HG03521 (cell line): ENCODE results near the gene CLIP4.
"Not testable (repeated sequence)": the region's sequence is repeated elsewhere in the genome, so short reads cannot be mapped to it uniquely, and the experiment has no call there.

Experiments used
- ATAC-seq: cut with Tn5 transposase; IDR thresholded peaks from one replicate; pipeline ENCODE4 v1.9.1; 2021; ENCODE audit warnings: mild to moderate bottlenecking, moderate library complexity; ENCODE audit not compliant: unreplicated experiment

Gene CLIP4, protein sequence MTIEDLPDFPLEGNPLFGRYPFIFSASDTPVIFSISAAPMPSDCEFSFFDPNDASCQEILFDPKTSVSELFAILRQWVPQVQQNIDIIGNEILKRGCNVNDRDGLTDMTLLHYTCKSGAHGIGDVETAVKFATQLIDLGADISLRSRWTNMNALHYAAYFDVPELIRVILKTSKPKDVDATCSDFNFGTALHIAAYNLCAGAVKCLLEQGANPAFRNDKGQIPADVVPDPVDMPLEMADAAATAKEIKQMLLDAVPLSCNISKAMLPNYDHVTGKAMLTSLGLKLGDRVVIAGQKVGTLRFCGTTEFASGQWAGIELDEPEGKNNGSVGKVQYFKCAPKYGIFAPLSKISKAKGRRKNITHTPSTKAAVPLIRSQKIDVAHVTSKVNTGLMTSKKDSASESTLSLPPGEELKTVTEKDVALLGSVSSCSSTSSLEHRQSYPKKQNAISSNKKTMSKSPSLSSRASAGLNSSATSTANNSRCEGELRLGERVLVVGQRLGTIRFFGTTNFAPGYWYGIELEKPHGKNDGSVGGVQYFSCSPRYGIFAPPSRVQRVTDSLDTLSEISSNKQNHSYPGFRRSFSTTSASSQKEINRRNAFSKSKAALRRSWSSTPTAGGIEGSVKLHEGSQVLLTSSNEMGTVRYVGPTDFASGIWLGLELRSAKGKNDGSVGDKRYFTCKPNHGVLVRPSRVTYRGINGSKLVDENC

DNA sequence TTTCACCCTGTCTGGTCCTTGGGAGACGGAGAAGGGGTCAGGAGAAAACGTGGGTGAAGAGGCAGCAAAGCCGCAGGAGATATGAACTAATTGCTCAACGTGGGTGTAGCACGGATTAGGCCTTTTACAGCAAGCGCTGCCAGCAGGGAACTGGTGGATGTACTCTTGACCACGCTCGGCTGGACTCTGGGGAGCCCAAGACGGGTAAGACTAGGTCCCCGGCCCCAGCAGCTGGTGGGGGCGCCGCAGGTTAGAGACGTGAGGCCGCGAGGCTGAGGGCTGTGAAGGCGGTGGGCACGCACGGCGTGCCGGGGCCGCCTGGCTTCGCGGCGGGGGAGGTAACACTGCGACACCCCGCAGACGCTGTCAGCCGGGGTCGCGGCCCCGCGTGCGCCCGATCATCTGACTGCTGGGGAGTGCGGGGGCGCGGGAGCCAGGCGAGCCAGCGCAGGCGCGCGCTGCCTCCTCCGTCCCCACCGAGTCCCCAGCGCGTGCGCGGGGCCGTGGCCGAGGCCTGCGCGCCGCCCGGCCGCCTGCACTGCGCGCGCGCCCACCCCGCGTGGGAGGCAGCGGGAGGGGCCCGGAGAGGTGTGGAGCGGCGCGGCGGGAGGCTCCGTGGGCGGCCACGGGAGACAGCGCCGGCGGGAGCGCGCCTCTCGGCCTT, at the start of gene CLIP4:
Gene CLIP4 (plus strand): TSS at position 470 of the 664 bp plus-strand sequence. CDS start 5,974 bp downstream, outside the sequence.
- peak; percentile 50 for ATAC-seq

DNA sequence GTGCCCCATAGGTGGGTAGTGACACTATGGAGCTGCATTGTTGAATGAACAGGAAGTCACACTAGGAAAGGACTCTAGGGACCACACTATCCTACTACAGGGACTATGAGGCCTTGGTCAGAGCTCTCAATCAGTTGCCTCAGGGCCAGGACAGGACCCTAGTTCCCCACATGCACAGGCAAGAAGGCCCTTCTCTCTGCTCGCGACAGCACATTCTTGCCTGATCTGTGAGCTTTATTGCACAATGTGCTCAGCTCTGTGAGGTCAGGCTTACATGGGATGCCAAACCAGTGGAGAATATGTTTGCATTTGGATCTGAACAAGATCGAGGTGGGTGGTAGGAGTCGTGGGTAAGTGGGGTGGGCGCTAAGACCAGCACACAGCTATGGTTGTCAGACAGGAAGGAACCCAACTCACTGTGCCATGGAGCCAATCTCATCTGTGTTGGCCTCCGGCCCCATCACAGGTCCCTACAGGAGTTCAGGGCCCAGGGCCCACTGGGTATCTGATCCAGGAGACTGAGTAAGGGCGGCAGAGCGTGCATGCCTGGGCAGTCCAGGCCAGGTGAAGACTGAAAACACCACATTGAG, 48.8 kb upstream of the CLIP4 start:
- no peak for ATAC-seq

DNA sequence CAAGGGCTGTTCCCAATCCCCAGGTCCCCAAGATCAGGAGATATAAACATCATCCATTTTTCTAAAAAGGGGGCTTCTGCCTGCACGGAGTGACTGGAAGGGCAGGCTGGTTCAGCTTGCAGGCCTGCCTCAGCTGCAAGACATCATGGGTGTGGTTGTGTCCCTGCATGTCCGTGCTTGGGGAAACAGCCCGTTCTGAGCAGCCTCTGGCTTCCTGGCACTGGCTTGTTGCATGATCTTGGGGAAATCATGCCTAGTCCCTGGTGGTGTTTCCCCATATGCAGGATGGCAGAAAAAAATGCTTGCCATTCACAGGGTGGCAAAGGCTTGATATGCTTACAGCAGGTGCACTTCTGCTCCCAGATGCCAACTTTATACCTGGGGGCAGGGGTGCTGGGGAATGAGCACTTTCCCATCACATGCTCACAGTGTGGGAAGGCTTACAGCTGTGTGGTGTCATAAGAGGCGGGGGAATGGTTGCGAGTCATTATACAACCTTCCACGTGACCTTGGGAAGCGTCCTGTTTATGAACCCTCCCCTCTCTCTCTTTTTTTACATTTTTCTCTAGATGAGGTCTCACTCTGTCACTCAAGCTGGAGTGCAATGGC, 48.1 kb upstream of the CLIP4 start:
- ATAC-seq: no peak

DNA sequence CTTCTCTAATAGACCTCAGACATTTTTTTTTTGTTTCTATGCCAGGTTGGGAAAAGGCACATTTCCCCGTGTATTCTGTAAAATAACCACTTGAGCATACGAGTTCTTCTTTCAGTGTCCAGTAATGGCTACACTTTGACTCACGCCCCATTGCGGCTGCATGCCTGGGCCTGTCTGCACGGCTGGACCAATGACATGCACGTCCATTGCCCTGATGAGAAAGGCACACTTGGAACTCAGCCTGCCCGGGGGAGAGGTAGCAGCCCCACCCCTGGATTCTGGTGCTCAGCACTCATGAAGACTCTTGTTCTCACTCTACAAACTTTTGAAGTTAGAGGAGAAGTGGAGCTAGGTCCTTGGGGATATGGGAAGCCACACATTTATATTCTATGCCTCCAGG, 46.7 kb upstream of the CLIP4 start:
- ATAC-seq: no peak

DNA sequence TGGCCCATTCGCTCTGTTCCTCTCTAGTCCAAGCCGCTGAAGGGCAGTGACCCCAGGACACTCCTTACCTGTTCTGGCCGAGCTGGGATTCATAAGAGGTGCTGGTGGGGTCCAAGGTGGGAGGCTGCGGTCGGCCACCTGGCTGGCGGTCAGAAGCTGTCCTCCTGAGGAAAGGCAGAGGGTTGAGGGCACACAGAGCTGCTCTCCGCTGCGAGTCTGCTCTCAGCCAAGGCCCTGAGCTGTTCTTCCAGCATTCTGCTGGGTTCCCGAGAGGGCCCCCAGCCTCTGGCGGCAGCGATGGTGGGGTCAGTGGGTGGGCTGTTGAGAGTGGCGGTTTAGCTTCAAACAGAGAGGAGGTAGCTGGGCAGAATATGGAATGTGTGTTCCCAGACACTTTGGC, 44.7 kb upstream of the CLIP4 start:
- ATAC-seq: no peak

DNA sequence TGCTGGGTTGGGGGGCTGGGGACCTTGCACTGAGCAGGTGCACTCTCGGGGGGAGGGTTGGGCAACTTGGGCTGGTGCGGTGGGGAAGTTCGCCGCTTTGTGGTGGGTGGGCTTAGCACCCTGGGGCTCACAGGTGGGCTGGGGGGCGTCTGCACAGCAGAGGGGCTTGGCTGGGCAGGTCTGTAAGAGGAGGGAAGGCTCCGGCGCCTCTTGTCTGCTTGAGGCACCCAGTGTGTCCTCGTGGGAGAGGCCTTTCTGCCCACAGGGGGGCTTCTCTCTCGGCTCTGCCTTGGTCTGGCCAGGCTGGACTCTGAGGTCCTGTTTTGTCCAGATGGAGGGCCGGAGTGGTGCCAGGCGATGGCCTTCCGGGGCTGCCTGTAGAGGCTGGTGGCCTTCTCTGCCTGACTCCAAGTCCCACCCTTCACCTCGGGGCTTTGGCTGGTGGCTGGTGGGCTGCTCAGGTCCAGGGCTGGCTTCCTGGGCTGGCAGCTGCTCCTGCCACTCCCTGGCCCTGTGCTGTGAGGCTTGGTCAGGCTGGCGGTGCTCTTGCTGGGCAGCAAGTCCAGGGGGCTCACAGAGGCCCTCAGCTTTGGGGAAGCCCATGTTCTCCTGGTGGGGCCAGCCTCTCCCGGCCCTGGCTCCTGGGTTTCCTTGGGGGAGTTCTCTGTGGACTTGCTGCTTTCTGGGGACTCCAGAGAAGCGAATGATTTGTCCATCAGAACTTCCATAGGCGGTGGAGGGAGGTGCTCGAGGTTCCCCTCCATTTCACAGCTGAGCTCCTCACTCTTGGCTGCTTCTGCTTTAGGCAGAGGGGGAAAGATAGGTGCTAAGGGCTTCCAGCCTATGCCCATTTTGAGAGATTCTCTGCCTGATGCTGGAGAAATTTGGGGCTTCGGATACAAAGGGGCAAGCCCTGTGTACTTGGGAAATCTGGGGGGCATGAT, 43.9 kb upstream of the CLIP4 start:
- ATAC-seq: no peak

DNA sequence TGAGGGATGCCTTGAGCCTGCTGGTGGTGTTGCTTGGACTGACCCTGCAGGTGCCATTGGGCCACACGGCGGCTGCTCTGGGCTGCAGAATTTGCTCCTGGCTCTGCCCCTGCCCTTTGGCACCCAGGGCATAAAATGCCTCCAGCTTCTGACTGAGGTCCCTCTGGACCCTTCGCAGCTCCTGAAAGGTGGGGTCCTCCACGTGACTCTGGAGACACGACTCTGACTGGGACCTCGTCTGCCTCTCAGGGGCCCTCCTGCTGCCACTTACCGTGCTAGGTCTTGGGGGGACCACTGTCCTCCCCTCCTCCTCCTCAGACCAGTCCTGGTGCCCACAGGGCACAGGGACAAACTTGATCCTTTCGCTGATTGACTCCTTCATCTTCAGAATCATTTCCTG, 43.0 kb upstream of the CLIP4 start:
- no peak for ATAC-seq

DNA sequence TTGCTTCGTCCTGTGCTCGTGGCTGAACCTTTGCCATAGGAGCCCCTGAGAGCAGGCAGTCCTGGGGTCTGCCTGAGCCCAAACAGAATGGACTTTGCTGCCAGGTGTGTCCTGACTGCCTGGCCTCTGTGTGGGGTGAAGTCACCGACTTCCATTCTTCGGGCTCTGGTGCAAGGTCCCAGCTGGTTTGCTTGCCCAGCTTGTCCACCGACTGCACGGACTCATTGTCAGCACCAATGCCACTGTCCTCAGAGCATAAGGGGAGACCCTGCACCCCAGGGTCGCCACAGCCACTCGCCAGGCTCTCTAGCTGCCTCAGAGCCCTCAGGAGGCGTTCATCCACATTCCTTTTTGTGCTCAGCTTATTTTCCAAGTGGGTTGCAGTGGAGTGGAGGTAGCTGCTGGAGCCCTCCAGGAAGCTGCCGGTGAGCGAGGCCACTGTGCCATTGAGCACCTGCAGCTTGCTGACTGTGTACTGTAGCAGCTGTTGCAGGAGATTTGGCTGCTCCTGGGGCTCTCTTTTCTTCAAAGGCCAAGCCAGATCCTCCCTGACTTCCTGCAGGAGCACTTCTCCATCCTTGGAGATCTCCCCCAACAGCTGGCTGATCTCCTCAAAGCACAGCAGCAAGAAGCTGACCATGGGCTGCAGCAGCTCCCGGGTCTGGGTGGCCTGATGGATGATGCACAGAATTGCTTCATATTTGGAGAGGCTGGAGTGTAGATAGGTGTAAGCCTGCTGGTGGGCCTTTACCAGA, 42.1 kb upstream of the CLIP4 start:
- no peak for ATAC-seq

DNA sequence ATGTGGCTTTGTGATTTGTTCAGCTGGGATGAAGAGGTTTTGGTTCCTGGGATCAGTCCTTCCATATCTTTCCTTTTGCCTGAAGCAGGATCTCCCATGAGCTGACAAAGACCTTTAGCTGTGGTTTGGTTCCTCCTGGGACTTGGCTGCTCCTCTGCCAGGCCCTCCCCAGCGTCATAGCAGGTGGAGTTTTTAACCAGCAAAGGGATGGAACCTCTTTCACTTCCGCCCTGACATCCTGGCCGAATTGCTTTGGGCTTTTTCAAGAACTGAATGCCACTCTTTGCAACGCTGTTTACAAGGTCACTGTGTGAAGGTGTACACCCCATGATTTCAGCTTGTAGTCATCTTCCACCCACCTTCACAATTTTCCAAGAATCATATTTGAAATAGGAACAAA, 41.3 kb upstream of the CLIP4 start:
- no peak for ATAC-seq

DNA sequence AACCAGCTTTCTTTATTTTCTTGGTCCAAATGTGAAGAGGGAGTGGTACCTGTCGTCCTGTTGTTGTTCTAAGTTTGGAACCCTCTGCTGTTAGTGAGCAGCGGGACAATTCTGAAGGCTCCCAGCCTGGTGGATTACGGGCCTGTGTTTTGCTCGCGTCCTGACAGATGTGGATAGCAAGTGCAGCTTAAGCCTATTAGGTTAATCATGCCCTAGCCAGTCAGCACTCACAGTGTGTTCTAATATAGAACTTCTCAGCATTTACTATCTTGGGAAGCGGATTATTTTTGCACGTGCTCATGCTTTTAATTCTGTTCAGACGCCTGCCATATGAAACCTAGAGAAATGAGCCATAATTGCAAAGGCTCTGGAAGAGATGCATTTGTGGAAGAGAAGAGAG, 40.8 kb upstream of the CLIP4 start, which contains the start of gene PCARE:
Gene PCARE (minus strand): TSS at position 113 of the 400 bp plus-strand sequence. CDS start 262 bp downstream, outside the sequence.
- no peak for ATAC-seq

DNA sequence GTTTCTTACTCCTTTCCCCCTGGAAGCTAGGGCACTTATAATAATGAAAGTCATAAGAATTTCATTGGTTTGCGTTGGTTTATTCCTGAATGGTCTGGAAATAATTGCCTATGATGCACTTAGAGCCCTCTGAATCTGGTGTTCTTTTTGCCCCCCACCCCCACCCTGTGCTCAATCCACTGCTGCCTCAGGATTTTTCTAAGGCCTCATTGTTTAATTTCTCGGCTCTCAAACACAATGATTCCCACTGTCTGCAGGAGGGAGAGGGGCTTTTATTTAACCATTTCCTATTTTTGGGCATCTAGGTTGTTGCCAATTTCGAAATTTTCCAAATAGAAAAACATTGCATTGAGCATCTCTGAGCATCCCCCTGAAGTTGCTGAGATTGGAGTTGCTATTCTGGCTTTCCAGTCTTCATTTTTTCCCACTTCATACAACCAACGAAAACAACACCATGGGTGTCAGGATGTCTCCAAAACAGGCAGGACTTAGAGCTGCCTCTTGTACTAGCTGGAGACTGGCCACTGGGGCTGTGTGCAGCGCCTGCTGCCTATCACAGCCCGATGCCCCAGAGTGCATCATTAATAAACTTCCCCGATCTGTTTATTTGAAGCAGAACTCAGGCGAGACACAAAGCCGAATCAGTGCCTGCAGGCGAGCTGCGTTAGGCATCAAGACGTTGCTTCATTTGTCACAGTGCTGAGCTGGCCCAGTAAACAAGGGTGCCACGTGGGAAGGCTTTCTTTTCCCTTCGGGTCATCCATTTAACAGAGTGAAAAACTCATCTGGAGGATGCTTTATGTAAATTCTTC, 39.1 kb upstream of the CLIP4 start:
- ATAC-seq: no peak

DNA sequence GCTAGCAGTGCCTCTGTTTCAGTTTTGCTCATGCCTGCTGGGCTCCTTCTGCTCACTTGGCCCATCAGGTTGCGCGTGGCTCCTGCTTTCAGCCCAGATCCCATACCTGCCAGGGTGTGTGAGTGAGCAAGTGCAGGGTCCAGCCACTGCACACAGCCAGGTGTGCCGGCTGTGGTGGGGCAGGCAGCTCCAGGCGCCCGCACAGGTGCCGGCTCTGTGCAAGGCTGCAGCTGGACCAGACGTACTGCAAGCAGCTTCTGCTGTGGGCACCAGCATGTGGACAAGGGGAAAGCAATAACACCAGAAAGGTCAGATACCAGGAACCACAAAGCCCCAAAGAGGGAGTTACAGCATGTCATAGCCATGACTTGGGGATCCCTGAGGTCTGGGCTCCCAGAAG, 35.3 kb upstream of the CLIP4 start:
- ATAC-seq: no peak

DNA sequence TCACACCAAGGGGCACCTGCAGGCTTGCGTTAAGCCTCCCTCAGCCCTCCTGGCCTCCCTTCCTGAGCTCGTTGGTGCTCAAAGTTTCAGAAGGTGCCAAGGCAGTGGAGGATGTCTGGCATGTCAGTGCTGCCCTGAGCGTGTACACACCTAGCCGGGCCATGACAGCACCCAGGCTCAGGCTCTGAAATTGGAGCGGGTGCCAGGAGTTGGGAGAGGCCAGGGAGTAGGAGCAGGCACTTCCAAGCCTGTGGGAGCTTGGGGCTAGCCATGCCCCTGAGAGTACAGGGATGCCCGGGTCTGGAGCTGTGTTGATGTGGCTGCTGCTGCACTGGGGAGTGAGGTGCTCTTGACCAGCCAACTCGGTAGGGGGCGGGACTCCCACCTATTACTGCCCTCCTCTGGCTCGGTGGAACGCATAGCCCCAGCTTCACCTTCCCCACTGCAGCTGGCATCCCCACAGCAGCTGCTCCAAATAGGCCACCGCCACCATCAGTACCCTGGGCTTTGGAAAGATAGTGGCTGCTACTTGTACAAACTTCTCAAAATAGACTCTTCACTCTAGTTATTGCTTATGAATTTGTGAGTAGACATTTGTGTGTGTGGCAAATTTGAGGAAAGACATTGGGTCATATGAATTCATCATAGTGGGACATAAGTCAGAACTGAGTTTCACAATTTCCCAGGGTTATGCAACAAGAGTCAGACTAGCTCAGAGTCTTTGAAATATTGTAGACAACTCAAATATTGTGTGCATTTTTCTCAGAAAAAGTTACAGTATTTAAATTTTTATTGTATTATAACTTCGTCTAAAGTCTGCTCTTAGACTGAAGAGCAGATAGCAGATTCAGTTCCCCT, 34.1 kb upstream of the CLIP4 start:
- ATAC-seq: no peak

DNA sequence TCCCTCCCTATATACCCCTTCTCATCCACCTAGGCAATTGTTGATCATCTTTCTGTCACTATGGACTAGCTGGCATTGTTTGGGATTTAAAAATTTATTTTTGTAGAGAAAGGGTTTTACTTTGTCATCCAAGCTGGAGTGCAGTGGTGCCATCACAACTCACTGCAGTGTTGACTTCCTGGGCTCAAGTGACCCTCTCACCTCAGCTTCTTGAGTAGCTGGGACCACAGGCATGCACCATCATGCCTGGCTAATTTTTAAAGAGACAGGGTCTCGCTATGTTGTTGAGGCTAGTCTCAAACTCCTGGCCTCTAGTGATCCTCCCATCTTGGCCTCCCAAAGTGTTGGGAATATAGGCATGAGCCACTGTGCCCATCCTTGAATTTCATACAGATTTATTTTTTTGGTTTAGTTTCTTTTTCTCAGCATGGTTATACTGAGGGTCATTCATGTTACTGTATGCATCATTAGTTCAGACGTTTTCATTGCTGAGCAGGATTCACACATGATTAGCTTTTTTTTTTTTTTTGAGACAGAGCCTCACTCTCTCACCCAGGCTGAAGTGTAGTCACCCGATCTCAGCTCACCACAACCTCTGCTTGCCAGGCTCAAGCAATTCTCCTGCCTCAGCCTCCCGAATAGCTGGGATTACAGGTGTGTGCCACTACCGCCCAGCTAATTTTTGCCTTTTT, 32.3 kb upstream of the CLIP4 start:
- ATAC-seq: no peak

DNA sequence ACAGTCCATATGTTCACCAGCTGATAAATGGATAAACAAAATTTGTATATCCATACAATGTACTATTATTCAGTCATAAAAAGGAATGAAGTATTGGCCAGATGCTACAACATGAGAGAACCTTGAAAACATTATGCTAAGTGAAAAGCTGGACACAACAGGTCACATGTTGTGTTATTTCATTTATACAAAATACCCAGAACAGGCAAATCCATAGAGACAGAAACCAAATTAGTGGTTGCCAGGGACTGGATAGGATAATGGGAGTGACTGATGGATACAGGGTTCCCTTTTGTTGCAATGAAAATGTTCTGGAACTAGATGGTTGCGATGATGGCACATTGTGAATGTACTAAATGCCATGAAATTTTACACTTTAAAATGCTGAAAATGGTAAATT, 30.7 kb upstream of the CLIP4 start:
- ATAC-seq: no peak

DNA sequence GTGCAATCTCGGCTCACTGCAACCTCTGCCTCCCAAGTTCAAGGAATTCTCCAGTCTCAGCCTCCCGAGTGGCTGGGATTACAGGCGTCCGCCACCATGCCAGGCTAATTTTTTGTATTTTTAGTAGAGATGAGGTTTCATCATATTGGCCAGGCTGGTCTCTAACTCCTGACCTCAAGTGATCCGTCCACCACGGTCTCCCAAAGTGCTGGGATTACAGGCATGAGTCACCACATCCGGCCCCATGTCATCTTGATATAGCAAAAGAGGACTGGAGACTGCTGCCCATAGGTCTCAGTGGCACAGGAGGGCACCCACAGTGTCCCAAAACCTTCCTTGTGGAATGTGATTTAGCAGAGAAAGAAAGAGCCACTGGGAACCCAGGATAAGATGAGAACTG, 24.9 kb upstream of the CLIP4 start:
- ATAC-seq: not testable (repeated sequence)

DNA sequence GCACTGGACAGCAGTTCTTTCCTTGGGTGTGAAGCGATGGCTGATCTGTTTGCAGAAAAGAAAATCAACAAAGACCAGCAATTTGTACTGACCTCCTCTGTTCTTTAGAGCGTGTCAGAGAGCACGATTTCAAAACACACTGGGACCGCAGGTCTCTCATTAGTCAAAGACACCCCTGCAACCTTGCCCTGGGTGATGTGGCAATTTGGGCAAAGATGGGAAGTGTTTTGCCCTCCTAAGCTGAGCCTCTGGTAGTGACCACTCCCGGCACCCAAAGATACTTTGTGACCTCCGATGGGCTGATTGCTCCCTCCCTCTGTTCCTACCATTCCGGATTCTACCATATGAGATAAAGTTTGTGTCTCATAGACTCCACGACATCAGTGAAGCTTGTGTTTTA, 18.2 kb upstream of the CLIP4 start:
- no peak for ATAC-seq
